Stimulated activated CD4-positive, alpha-beta T cell treated with anti-CD3 and anti-CD28 coated beads, TNF-alpha, amount 100 ng/mL, for 48 hours (primary cell): ENCODE results near the gene EMILIN1.
A peak's percentile ranks its signal among the peaks of the same experiment; 100 is the strongest.
"Not testable (repeated sequence)": the region's sequence is repeated elsewhere in the genome, so short reads cannot be mapped to it uniquely, and the experiment has no call there.

ENCODE experiments used
- DNase-seq, 3 donors: peaks; one replicate each; pipeline ENCODE4 v3.0.0-alpha.2; 2020; ENCODE audit warnings: low read depth in 3 of 3

Gene EMILIN1

GRCh38 chr2:27053776-27054175 is 24.6 kb upstream of the EMILIN1 start:
- no peak for DNase-seq

GRCh38 chr2:27054721-27055120 is 23.7 kb upstream of the EMILIN1 start:
- no peak for DNase-seq

GRCh38 chr2:27057184-27057583 is 21.2 kb upstream of the EMILIN1 start:
- no peak for DNase-seq

DNA sequence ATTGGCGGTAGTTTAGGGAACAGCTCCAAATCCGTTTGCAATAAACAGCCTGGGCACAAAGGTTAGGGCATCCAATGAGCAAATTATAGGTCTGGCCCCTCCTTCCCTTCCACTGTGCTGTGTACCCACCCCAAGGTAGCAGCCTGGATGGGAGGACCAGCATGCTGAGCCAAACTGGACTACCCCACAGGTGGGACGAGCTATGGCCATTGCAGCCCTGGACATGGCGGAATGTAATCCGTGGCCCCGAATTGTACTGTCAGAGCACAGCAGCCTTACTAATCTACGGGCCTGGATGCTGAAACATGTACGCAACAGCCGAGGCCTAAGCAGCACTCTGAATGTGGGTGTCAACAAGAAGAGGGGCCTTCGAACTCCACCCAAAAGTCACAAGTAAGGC is 20.2 kb upstream of the EMILIN1 start:
- DNase-seq = no peak

DNA sequence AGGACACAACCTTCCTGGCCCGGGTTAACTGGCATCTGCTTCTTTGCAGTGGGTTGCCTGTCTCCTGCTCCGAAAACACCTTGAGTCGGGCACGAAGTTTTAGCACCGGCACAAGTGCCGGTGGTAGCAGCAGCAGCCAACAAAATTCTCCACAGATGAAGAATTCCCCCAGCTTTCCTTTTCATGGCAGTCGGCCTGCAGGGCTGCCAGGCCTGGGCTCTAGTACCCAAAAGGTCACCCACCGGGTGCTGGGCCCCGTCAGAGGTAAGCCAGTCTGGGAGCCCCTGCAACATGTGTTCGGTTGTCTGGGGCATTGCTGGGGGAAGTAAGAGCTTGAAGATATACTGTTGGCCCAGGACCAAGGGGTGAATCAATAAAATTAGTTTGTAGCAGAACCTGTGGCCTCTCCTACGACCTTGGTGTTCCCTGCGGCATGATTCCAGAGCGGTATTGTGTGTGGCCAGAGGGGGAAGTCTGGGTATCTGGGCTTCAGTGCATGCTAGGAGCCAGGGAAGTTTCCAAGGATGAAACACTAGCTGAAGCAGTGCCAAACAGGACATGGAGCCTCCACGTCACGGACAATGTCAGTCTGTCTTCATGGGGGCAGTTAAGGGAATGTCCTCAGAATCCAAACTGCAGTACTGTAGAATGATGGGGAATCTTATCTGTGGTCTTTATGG is 19.1 kb upstream of the EMILIN1 start:
- no peak for DNase-seq

- DNase-seq = no peak
Measured at GRCh38 chr2:27060323-27060722, 18.1 kb upstream of the EMILIN1 start.

DNA sequence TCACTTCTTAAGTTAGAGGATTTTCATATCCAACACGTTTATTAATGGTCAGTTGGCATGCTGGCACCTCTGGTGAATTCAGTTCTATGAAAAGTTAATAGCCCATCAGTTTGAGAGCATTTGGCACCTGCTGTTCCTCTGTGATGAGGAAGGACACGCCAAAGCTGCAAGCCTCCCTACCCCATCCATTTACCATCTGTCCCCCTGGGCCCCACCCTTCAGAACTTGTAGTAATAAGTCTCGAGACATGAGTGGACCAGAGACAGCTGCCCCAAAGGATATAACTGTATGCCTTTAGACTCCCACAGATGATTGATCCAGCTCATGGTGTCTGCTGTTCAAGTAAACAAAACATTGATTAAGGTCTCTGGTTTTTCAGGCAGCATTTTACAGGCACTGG is 13.3 kb upstream of the EMILIN1 start:
- DNase-seq = no peak

GRCh38 chr2:27067385-27067784 is 11.0 kb upstream of the EMILIN1 start:
- DNase-seq = no peak

- DNase-seq = no peak
Measured at GRCh38 chr2:27069436-27069835, 9.0 kb upstream of the EMILIN1 start.

- no peak for DNase-seq
Measured at GRCh38 chr2:27069961-27070618, 8.3 kb upstream of the EMILIN1 start.

DNA sequence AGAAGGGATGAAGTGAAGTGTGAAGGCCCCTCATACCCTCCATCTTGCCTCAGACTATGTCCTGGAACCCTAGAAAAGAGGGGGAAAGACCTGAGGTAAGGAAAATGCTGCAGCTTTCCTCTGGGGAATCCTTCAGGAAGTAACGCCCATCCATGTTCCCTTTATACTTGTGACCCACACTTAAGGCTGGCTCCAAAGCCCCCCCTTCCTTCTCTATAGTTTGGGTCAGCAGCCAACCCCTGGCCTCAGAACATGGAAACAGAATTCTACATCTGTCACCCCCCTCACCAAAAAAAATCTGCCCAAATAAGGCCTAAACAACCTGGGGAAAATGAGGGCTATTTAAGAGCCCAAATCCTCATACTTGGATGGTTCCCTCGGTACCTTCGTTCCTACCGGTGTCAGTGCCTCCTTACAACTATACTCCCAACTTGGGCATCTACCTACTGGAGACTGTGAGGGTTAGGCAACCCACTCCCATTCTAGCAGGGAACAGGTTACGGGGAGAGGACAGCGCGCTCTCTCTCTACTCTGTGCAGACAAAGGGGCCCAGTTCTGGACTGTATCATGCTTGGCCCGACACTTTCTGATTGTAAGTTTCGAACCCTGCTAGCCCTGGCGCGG is 7.7 kb upstream of the EMILIN1 start:
- no peak for DNase-seq

GRCh38 chr2:27071277-27071989 is 7.0 kb upstream of the EMILIN1 start, which contains the start of gene OST4:
TSS of gene OST4 (minus strand) at chr2:27071654.
- DNase-seq = peak; percentile 76 to 88 (median 83)

- peak in 2 of 3 donors; percentile 21 to 22 for DNase-seq
Measured at GRCh38 chr2:27071990-27072830, 6.2 kb upstream of the EMILIN1 start.

DNA sequence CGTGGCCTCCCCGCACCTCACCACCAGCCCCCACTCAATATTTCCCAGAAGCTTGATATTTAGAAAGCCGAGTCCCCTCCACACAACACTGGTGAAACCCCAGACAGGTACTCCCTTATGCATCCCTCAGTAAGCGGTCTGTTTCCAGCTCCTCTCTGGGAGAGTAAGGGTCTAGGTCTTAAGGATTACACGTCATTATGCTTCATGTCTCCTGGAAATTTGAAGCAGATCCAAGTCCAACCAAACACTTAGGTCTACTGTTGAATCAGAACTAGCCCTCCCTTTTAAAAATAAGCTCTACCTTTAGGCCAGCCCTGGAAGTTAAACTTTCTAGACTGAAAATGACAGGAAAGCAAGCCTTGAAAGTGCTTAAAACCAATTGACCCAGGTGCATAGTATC is 5.5 kb upstream of the EMILIN1 start:
- no peak for DNase-seq

DNA sequence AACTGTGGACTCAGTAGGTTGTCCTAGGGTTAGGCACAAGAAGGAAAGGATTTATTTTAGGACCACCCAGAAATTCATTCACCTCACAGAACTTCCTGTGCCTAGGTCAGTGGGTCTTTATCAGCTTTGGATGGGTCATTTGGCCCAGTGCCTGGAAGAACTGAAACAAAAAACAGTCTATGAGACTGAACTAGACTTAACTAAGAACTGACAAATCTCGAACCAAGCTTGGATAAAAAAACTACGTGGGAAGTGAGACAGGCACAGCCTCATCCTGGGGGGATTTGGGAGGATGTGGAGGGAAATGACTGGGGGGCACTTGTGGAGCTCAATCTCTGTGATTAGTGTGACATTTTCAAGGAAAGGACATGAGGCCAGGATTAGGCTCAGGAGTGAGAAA is 4.6 kb upstream of the EMILIN1 start:
- DNase-seq = no peak

DNA sequence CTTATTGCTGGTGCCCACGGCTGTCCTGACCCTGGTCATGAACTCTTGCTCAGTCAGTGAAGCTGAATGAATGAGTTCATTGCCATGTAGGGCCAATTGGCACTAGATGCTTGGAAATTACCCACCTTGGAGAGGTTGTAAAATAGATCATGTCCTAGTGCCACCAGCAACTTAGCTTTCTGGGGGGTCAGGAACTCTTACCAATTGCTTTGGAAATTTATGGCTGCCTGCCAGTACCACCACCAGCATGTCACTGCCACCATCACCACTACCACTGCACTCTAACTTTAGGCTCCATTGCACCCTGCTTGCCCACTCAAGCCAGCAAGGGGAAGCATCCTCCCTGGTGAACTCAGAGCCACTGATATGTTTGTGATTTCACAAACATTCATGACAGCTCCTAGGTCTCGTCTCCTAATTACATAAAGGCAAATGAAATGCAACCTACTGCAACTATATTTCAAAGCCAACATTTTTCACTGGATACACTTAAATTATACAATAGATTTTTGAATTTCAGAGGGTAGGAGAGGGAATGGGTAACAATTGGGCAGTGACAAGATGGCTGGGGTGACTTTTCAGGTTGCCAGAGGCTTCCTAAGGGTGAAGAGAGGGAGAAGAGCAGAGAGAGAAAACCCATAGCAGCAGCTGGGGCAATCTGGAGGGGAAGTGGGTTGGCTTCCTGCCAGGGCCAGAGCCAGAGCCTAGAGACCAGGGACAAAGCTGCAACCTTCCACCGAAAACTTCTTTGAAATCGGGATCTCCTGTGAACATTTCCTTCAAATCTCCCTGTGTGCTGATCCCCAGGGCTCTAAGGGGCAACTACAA is 3.5 kb upstream of the EMILIN1 start:
- DNase-seq = no peak

DNA sequence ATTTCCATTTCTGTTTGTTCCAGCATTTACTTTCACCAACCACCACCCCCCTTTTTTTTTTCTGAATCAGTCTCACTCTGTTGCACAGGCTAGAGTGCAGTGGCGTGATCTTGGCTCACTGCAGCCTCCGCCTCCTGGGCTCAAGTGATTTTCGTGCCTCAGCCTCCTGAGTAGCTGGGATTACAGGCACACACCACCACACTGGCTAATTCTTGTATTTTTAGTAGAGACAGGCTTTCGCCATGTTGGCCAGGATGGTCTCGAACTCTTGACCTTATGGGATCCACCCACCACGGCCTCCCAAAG is 2.9 kb upstream of the EMILIN1 start:
- DNase-seq = not testable (repeated sequence)

GRCh38 chr2:27076323-27076722 is 2.1 kb upstream of the EMILIN1 start:
- no peak for DNase-seq

- no peak for DNase-seq
Measured at GRCh38 chr2:27077231-27077630, 1.2 kb upstream of the EMILIN1 start.

- DNase-seq = no peak
Measured at GRCh38 chr2:27079233-27080139, 1.1 kb downstream of the EMILIN1 start.
